Endothelial cell of umbilical vein (primary cell): ENCODE results near the gene GAPDH. TPM values are rescaled to one million over a fixed set of nuclear protein-coding genes. Genes with fewer than 3 reads are reported as not detected.
A peak's percentile ranks its signal among the peaks of the same experiment; 100 is the strongest.

ENCODE experiments used
- BruUV-seq: library from RNA; stranded (reverse); fragments of 400-500 nt; replicated peaks from 2 replicates; lab custom pipeline; 2021; lab: Mats Ljungman, UMichigan
- CTCF ChIA-PET: fragments of 300-600, 350-600 bp; sonication (Branson Sonifier 250); formaldehyde crosslinking; loops from one replicate; lab custom pipeline; 2021; ENCODE audit warnings: antibody characterized with exemption, inconsistent platforms; lab: Charles Lee
- POLR2A ChIA-PET: fragments of 300-600, 350-600 bp; sonication (Branson Sonifier 250); formaldehyde crosslinking; loops from one replicate; lab custom pipeline; 2021; ENCODE audit warnings: antibody characterized with exemption, inconsistent platforms; lab: Charles Lee
- DNase-seq: peaks from one replicate; pipeline ENCODE4 v3.0.0-alpha.2; 2011; ENCODE audit warnings: low read depth, low spot score
- FAIRE-seq: peaks from 2 replicates; lab custom pipeline; 2011; peaks lifted over from hg19 to GRCh38; lab: Jason Lieb, UNC
- H2AFZ ChIP-seq: 2 replicates; pipeline ENCODE4 v1.6.0; 2012; ENCODE audit warnings: low read depth, low read length, control low read depth, inconsistent platforms
- H3K27ac ChIP-seq: 2 replicates; pipeline ENCODE4 v1.5.1; 2011; ENCODE audit warnings: low read depth, mild to moderate bottlenecking, control low read depth, low read length, moderate library complexity; ENCODE audit not compliant: insufficient read depth
- H3K27me3 ChIP-seq, 2 experiments: 2 replicates each; pipeline versions ENCODE4 v1.6.0 to v1.6.1; 2011; ENCODE audit warnings: low read length in 2 of 2, mixed read lengths in 1 of 2; ENCODE audit not compliant: control insufficient read depth in 2 of 2, insufficient read depth in 2 of 2
- H3K36me3 ChIP-seq, 2 experiments: 2 replicates in 1 of 2; 3 replicates in 1 of 2; pipeline ENCODE4 v1.5.1; 2011; ENCODE audit warnings: low read length in 2 of 2, mild to moderate bottlenecking in 1 of 2, moderate library complexity in 1 of 2; ENCODE audit not compliant: control insufficient read depth in 2 of 2, insufficient read depth in 2 of 2; ENCODE audit errors: extremely low read depth in 1 of 2
- H3K4me1 ChIP-seq: 3 replicates; pipeline ENCODE4 v1.5.1; 2011; ENCODE audit warnings: mild to moderate bottlenecking, low read length; ENCODE audit not compliant: control insufficient read depth, insufficient read depth; ENCODE audit errors: extremely low read depth
- H3K4me2 ChIP-seq: 2 replicates; pipeline ENCODE4 v1.6.1; 2011; ENCODE audit warnings: low read length, control low read depth, mixed read lengths; ENCODE audit not compliant: insufficient read depth
- H3K4me3 ChIP-seq, 3 experiments: fragments of 200-600 bp in 1 of 3; sonication (generic), shearing (Covaris generic) in 1 of 3; replicated peaks in 1 of 3; 2 replicates each; pipeline ENCODE4 v1.5.1; 2011 to 2016; ENCODE audit warnings: control low read depth in 3 of 3, low read length in 3 of 3, mild to moderate bottlenecking in 2 of 3, inconsistent platforms in 1 of 3, low read depth in 1 of 3, moderate library complexity in 1 of 3; ENCODE audit not compliant: insufficient read depth in 1 of 3
- H3K79me2 ChIP-seq: 2 replicates; pipeline ENCODE4 v1.6.0; 2012; ENCODE audit warnings: low read length, inconsistent platforms; ENCODE audit not compliant: control insufficient read depth, insufficient read depth
- H3K9ac ChIP-seq: replicated peaks from 2 replicates; pipeline ENCODE3; 2011; ENCODE audit warnings: low read length, control low read depth; ENCODE audit not compliant: insufficient read depth; ENCODE audit errors: extremely low read depth
- H3K9me1 ChIP-seq: replicated peaks from 3 replicates; pipeline ENCODE4 v1.6.0; 2011; ENCODE audit warnings: mild to moderate bottlenecking, low read length; ENCODE audit not compliant: control insufficient read depth, insufficient read depth; ENCODE audit errors: extremely low read depth
- H3K9me3 ChIP-seq: replicated peaks from 2 replicates; pipeline ENCODE4 v1.5.1; 2012; ENCODE audit warnings: low read length, inconsistent platforms; ENCODE audit not compliant: control insufficient read depth, insufficient read depth
- H4K20me1 ChIP-seq: replicated peaks from 2 replicates; pipeline ENCODE3; 2011; ENCODE audit warnings: mild to moderate bottlenecking, low read length; ENCODE audit not compliant: control insufficient read depth, insufficient read depth; ENCODE audit errors: extremely low read depth
- CTCF ChIP-seq, 2 donors: IDR thresholded peaks; 1 replicate in 1 of 2; 2 replicates in 1 of 2; pipeline ENCODE4 v1.5.1; 2011; ENCODE audit warnings: low read length in 2 of 2, mild to moderate bottlenecking in 2 of 2, moderate library complexity in 2 of 2, control low read depth in 1 of 2, inconsistent platforms in 1 of 2, low read depth in 1 of 2; ENCODE audit not compliant: insufficient read depth in 1 of 2; ENCODE audit errors: extremely low read depth in 1 of 2
- EZH2 ChIP-seq: IDR thresholded peaks from 2 replicates; pipeline ENCODE4 v1.6.1; 2012; ENCODE audit warnings: borderline replicate concordance, low read depth, mild to moderate bottlenecking, moderate library complexity, low read length, inconsistent platforms; ENCODE audit not compliant: severe bottlenecking
- FOS ChIP-seq: IDR thresholded peaks from 2 replicates; pipeline ENCODE4 v1.6.1; 2011; ENCODE audit warnings: mild to moderate bottlenecking, low read length, moderate library complexity, borderline replicate concordance; ENCODE audit not compliant: insufficient read depth
- GATA2 ChIP-seq: IDR thresholded peaks from 2 replicates; pipeline ENCODE4 v1.7.0; 2011; ENCODE audit warnings: low read depth, mild to moderate bottlenecking, moderate library complexity, mixed read lengths, low read length; ENCODE audit not compliant: insufficient read length, insufficient read depth
- JUN ChIP-seq: IDR thresholded peaks from 2 replicates; pipeline ENCODE4 v1.6.1; 2011; ENCODE audit warnings: borderline replicate concordance, low read depth; ENCODE audit not compliant: insufficient read length, insufficient read depth
- MYC ChIP-seq: IDR thresholded peaks from one replicate; pipeline ENCODE4 v1.6.1; 2011; ENCODE audit warnings: mild to moderate bottlenecking, low read depth, low read length
- POLR2A ChIP-seq: IDR thresholded peaks from 2 replicates; pipeline ENCODE4 v1.6.1; 2012; ENCODE audit warnings: low read depth, mild to moderate bottlenecking, control low read depth, low read length
- POLR2AphosphoS5 ChIP-seq: IDR thresholded peaks from 2 replicates; pipeline ENCODE4 v1.6.1; 2012; ENCODE audit warnings: low read depth, mild to moderate bottlenecking, control low read depth, low read length, moderate library complexity; ENCODE audit not compliant: insufficient read depth
- dilution Hi-C: fragments of 300-500 bp; cut with MboI; formaldehyde crosslinking; loops from one replicate; pipeline ENCODE4 v1.15.0; 2019; ENCODE audit warnings: low sequenced_read_pairs; ENCODE audit not compliant: extremely low pct_ligation_motif_present
- intact Hi-C: fragments of 100-400 bp; cut with micrococcal nuclease; formaldehyde crosslinking; loops from one replicate; pipeline ENCODE4 v1.10.0; 2022
- polyA plus RNA-seq, 4 experiments: library from polyadenylated mRNA; depleted of rRNA in 3 of 4; stranded (reverse) in 3 of 4; unstranded in 1 of 4; fragments of >200 nt; gene quantifications; 2 replicates each; pipeline versions ENCODE4 v1.2.1 to v1.2.3, GENCODE V29; 2011 to 2012; ENCODE audit warnings: missing spikeins in 1 of 4
- total RNA-seq: library from RNA; stranded (reverse); gene quantifications from 2 replicates; pipeline ENCODE4 v1.2.3, GENCODE V29; 2021
- TF ChIP-seq, protein P1 (sequence below): IDR thresholded peaks from 2 replicates; pipeline ENCODE4 v1.6.1; 2011; ENCODE audit not compliant: insufficient read depth, insufficient read length

Gene GAPDH
- total and polyA plus RNA-seq, 2 donors (not counting 3 experiments of a cell fraction or from before 2014, with no cell fraction given): 4,648 to 8,748 TPM

DNA sequence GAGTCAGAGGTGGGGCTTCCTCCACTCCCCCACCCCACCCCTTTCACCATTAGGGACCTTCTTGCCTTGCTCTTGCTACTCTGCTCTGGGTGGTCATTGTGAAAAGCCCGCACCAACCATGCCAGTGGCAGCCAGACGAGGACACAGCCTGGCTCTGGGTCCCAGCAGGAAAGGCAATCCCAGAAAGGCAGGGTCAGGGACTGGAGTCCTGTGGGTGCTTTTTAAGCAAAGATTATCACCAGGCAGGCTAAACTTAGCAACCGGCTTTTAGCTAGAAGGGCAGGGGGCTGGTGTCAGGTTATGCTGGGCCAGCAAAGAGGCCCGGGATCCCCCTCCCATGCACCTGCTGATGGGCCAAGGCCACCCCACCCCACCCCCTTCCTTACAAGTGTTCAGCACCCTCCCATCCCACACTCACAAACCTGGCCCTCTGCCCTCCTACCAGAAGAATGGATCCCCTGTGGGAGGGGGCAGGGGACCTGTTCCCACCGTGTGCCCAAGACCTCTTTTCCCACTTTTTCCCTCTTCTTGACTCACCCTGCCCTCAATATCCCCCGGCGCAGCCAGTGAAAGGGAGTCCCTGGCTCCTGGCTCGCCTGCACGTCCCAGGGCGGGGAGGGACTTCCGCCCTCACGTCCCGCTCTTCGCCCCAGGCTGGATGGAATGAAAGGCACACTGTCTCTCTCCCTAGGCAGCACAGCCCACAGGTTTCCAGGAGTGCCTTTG lies 1.2 kb upstream of the GAPDH start:
- no peak for FAIRE-seq
- BruUV-seq: no TSS peak
- ChIA-PET POLR2A (interaction anchor here (1.0 to 1.3 kb wide), 4 partner anchors 29 to 197 kb away, joined by 3 to 7 read pairs (median 4); partner anchors contain the start of genes MRPL51 and VAMP1), CTCF (interaction anchor here (0.7 to 1.2 kb wide), 10 partner anchors 9 to 210 kb away, joined by 3 to 6 read pairs (median 3); no protein-coding TSS in a partner anchor)
- Histone ChIP-seq H3K27me3 (no peaks in the 10 kb centered on the region), H3K27ac (peak overlapping the region; percentile 73), H3K9ac (peak overlapping the region; percentile 96), H4K20me1 (no peaks in the 10 kb centered on the region), H3K4me1 (peaks cover 34% of the 10 kb centered on the region), H3K79me2 (peaks cover 31% of the 10 kb centered on the region), H3K9me1 (no peaks in the 10 kb centered on the region), H3K36me3 (peaks cover 25 to 37% of the 10 kb centered on the region in 2 experiments), H3K4me2 (peak overlapping the region; percentile 57), H3K9me3 (no peaks in the 10 kb centered on the region), H2AFZ (no peak overlapping the region), H3K4me3 (peak overlapping the region; percentile 15 to 70 (median 68))
- TF ChIP-seq POLR2A (peak; percentile 22), CTCF (IDR thresholded peaks at IDR 0.05; ENCODE audit: extremely low read depth in 1 of 2, insufficient read depth in 1 of 2, low read depth in 1 of 2, low read length in 2 of 2) (no peak)
- intact Hi-C loops: loop anchor here (1.0 kb wide), 1 partner anchor 110 kb away; no protein-coding TSS in a partner anchor
- dilution Hi-C loops: no loop called here
- DNase-seq: no peak

GRCh38 chr12:6533653-6533922 lies 729 bp upstream of the GAPDH start:
- peaks cover 28 to 40% of the 10 kb centered on the region in 2 experiments for H3K36me3 ChIP-seq
- intact Hi-C loops: no loop called here
- H3K9me3 ChIP-seq: no peaks in the 10 kb centered on the region
- DNase-seq: peak; percentile 62
- H3K4me3 ChIP-seq: peak overlapping the region; percentile 15 to 70 (median 68)
- H2AFZ ChIP-seq: peak overlapping the region; percentile 61
- H3K9me1 ChIP-seq: no peaks in the 10 kb centered on the region
- POLR2A ChIA-PET: interaction anchor here (0.6 to 2.4 kb wide), 20 partner anchors 10 to 197 kb away, joined by 3 to 25 read pairs (median 4); partner anchors contain the start of genes MRPL51 and VAMP1
- dilution Hi-C loops: no loop called here
- H3K79me2 ChIP-seq: peaks cover 31% of the 10 kb centered on the region
- H3K9ac ChIP-seq: peak overlapping the region; percentile 96
- BruUV-seq: no TSS peak
- no peak for TF ChIP-seq FOS
- no peak for TF ChIP-seq CTCF (IDR thresholded peaks at IDR 0.05; ENCODE audit: extremely low read depth in 1 of 2, insufficient read depth in 1 of 2, low read depth in 1 of 2, low read length in 2 of 2)
- TF ChIP-seq POLR2A: no peak
- no peak for TF ChIP-seq EZH2
- no peak for TF ChIP-seq GATA2
- no peak for TF ChIP-seq JUN
- TF ChIP-seq, protein P1, sequence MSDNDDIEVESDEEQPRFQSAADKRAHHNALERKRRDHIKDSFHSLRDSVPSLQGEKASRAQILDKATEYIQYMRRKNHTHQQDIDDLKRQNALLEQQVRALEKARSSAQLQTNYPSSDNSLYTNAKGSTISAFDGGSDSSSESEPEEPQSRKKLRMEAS: no peak
- no peak for TF ChIP-seq POLR2AphosphoS5
- no peak for TF ChIP-seq MYC
- peak overlapping the region; percentile 73 for H3K27ac ChIP-seq
- H3K4me2 ChIP-seq: peak overlapping the region; percentile 57
- no peaks in the 10 kb centered on the region for H3K27me3 ChIP-seq
- no peak for FAIRE-seq
- peaks cover 34% of the 10 kb centered on the region for H3K4me1 ChIP-seq
- CTCF ChIA-PET: interaction anchor here (0.5 to 1.1 kb wide), 5 partner anchors 19 to 110 kb away, joined by 3 to 5 read pairs (median 3); partner anchors contain the start of gene VAMP1
- no peaks in the 10 kb centered on the region for H4K20me1 ChIP-seq
